ENCODE data around the gene CLTA.
A peak's percentile ranks its signal among the peaks of the same experiment; 100 is the strongest.
"Not testable (repeated sequence)": the region's sequence is repeated elsewhere in the genome, so short reads cannot be mapped to it uniquely, and the experiment has no call there.

The CLTA gene

GRCh38 chr9:36158122-36158521 is 32.6 kb upstream of the CLTA start:
- DNase-seq (ENCODE audit: low read depth in 3 of 3, low spot score in 1 of 3) = no peak

GRCh38 chr9:36158917-36159316 is 31.8 kb upstream of the CLTA start:
- DNase-seq (ENCODE audit: low read depth in 3 of 3, low spot score in 1 of 3) = no peak

GRCh38 chr9:36159509-36159908 is 31.2 kb upstream of the CLTA start:
- DNase-seq (ENCODE audit: low read depth in 3 of 3, low spot score in 1 of 3) = not testable (repeated sequence)

- DNase-seq (ENCODE audit: low read depth in 3 of 3, low spot score in 1 of 3) = not testable (repeated sequence)
Measured at GRCh38 chr9:36160126-36160525, 30.6 kb upstream of the CLTA start.

- no peak for DNase-seq (ENCODE audit: low read depth in 3 of 3, low spot score in 1 of 3)
Measured at GRCh38 chr9:36161187-36161586, 29.5 kb upstream of the CLTA start.

- DNase-seq (ENCODE audit: low read depth in 3 of 3, low spot score in 1 of 3) = no peak
Measured at GRCh38 chr9:36162211-36162738, 28.4 kb upstream of the CLTA start.

GRCh38 chr9:36163049-36163785 is 27.5 kb upstream of the CLTA start:
- DNase-seq (ENCODE audit: low read depth in 3 of 3, low spot score in 1 of 3) = no peak

- no peak for DNase-seq (ENCODE audit: low read depth in 3 of 3, low spot score in 1 of 3)
Measured at GRCh38 chr9:36163786-36164170, 26.9 kb upstream of the CLTA start.

GRCh38 chr9:36164372-36164771 is 26.3 kb upstream of the CLTA start:
- no peak for DNase-seq (ENCODE audit: low read depth in 3 of 3, low spot score in 1 of 3)

- no peak for DNase-seq (ENCODE audit: low read depth in 3 of 3, low spot score in 1 of 3)
Measured at GRCh38 chr9:36164989-36165388, 25.7 kb upstream of the CLTA start.

GRCh38 chr9:36165826-36166167 is 24.9 kb upstream of the CLTA start:
- no peak for DNase-seq (ENCODE audit: low read depth in 3 of 3, low spot score in 1 of 3)

GRCh38 chr9:36166168-36166927 is 24.4 kb upstream of the CLTA start:
- peak; percentile 53 to 84 (median 68) for DNase-seq (ENCODE audit: low read depth in 3 of 3, low spot score in 1 of 3)

GRCh38 chr9:36169166-36169565 is 21.6 kb upstream of the CLTA start, which contains the start of gene CCIN:
Gene CCIN, plus strand, starts transcription at chr9:36169388. Its CDS starts 115 bp downstream, at chr9:36169503.
- DNase-seq (ENCODE audit: low read depth in 3 of 3, low spot score in 1 of 3) = no peak

GRCh38 chr9:36169708-36170107 is 21.0 kb upstream of the CLTA start:
- no peak for DNase-seq (ENCODE audit: low read depth in 3 of 3, low spot score in 1 of 3)

- no peak for DNase-seq (ENCODE audit: low read depth in 3 of 3, low spot score in 1 of 3)
Measured at GRCh38 chr9:36170531-36170930, 20.2 kb upstream of the CLTA start.

GRCh38 chr9:36173861-36174260 is 16.9 kb upstream of the CLTA start:
- no peak for DNase-seq (ENCODE audit: low read depth in 3 of 3, low spot score in 1 of 3)

GRCh38 chr9:36174271-36174670 is 16.4 kb upstream of the CLTA start:
- DNase-seq (ENCODE audit: low read depth in 3 of 3, low spot score in 1 of 3) = no peak

- DNase-seq (ENCODE audit: low read depth in 3 of 3, low spot score in 1 of 3) = no peak
Measured at GRCh38 chr9:36174731-36175130, 16.0 kb upstream of the CLTA start.

- not testable (repeated sequence) for DNase-seq (ENCODE audit: low read depth in 3 of 3, low spot score in 1 of 3)
Measured at GRCh38 chr9:36175209-36175608, 15.5 kb upstream of the CLTA start.

- DNase-seq (ENCODE audit: low read depth in 3 of 3, low spot score in 1 of 3) = not testable (repeated sequence)
Measured at GRCh38 chr9:36176496-36176895, 14.2 kb upstream of the CLTA start.

GRCh38 chr9:36177571-36177970 is 13.2 kb upstream of the CLTA start:
- DNase-seq (ENCODE audit: low read depth in 3 of 3, low spot score in 1 of 3) = no peak

- not testable (repeated sequence) for DNase-seq (ENCODE audit: low read depth in 3 of 3, low spot score in 1 of 3)
Measured at GRCh38 chr9:36180243-36180642, 10.5 kb upstream of the CLTA start.

Measured in stimulated activated CD4-positive, alpha-beta T cell treated with anti-CD3 and anti-CD28 coated beads, TNF-alpha, amount 100 ng/mL, for 1 hour (primary cell).